Activated CD8-positive, alpha-beta memory T cell treated with anti-CD3 and anti-CD28 coated beads, Interleukin-2, amount 50 U/mL, for 1 hour (primary cell): ENCODE data around the gene FIBCD1.

Experiments used
- DNase-seq: peaks from one replicate; pipeline ENCODE4 v3.0.0-alpha.2; 2020; ENCODE audit errors: extremely low read depth

The FIBCD1 gene

DNA sequence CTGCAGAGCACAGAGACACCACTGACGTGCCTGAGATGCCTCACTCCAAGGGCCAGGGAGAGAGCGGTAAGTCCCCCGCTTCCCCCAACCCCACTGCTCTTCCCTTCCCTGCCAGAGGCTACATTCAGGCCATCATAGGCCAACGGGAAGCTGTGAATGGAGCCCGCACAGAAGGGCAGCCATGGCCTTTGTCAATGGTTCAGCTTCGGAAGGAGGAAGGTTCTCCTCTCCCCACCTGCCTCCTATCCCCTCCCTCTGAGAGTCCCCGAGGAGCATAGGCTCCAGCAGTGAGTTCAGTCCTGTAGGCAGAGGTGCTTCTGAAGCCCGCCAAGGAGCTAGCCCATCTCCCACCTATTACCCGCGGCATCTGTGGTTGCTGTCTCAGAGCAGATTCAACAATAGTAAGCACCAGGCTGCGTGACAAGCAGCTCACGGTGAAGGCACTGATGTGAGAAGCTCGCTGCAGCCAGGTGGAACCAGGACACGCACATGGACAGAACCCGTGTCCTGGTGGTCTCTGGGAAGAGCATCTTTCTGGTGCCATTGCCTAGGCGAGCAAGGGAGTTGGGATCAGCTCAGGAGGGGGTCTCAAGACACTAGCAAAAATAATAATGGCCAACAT is 58.3 kb downstream of the FIBCD1 start:
- DNase-seq, result no peak

DNA sequence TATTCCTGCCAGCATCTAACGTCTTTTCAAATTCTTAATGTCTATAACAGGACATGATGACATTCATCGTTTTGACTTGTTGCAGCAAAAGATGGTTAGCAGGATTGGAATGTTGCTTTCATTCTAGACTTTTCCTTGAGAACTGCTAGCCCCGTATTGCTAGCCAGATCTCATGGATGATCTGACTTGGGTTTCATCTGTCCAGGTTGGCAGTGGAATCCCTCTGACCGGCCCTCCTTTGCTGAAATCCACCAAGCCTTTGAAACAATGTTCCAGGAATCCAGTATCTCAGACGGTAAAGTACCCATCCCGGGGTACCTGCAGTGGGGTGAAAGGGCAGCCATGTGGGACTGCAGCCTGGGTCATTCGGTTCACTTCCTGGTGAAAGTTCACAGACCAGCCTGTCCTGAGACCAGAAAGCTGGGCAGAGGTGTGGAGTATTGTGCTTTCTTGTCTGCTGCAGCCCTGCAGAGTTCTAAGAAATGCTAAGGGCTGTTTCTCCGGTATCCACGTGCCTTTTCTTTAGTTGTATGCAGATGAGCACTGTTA is 59.1 kb downstream of the FIBCD1 start:
- no peak for DNase-seq

DNA sequence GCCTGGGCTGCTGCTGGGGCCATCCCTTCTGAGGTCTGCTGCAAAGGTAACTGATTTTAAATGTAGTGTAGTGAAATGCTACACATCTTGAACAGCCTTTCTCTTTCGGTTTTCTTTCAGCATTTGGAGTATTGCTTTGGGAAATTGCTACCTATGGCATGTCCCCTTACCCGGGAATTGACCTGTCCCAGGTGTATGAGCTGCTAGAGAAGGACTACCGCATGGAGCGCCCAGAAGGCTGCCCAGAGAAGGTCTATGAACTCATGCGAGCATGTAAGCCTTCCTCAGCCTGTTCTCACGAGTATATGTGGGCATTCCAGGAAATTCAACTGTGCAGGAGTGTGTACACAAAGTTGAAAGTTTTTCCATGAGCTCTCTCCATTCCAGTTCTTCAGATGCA is 60.8 kb downstream of the FIBCD1 start:
- DNase-seq, result no peak

DNA sequence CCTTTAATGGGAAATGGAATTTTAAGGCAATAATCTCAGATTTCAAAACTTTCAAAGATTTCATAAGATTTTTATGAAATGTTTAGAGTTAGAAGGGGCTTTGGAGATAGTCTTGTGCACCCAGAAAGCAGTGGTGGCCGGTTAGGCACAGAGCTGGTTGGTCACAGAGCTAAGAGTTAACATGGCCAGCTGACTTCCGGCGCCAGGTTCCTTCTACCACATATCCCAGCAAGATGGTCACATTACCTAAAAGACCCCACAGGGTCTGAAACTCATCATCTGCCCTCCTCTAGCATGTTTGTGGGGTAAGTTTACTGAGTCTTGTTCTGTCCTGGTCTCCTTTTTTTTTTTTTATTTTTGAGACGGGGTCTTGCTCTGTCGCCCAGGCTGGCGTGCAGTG is 61.7 kb downstream of the FIBCD1 start:
- no peak for DNase-seq

DNA sequence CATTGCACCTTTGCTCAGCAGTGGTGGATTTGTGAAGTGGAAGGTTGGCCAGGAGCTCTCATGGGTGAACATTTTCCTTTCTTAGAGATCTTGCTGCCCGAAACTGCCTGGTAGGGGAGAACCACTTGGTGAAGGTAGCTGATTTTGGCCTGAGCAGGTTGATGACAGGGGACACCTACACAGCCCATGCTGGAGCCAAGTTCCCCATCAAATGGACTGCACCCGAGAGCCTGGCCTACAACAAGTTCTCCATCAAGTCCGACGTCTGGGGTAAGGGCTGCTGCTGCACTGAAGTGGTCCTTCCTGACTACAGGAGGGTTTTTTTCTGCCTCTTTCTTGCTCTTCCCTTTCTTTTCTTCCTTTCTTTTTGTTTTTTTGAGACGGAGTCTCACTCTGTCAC is 64.3 kb downstream of the FIBCD1 start:
- no peak for DNase-seq

DNA sequence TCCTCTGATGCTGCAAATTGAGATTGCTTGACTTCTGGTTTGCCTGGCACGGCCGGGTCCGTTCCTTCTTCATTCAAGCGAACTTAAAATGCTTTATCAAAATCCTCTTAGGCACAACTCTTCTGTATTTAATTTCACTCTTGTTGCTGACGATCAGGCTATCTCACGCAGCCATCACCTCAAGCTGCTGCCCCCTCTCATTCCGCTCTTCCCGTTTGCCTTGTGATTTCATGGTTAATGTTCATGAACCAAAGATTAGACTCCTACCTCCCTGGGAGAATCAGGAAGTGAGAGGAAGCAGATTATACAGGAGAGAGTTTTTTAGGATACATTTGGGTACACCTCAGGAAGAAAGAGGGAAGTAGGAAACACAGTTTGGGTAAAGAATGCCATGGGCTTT is 65.1 kb downstream of the FIBCD1 start:
- DNase-seq, result no peak

DNA sequence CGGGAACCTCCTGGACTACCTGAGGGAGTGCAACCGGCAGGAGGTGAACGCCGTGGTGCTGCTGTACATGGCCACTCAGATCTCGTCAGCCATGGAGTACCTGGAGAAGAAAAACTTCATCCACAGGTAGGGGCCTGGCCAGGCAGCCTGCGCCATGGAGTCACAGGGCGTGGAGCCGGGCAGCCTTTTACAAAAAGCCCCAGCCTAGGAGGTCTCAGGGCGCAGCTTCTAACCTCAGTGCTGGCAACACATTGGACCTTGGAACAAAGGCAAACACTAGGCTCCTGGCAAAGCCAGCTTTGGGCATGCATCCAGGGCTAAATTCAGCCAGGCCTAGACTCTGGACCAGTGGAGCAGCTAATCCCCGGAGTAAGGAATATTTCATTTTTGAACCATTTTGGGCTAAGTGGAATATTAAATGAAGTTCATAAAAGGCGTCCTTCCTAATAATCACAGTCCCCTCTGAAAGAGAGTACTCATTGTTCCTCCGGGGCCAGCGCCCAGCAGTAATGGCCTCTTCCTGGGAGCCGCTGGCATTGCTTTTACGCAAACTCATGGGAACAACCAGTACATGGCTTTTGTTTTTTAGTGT is 66.0 kb downstream of the FIBCD1 start:
- no peak for DNase-seq

DNA sequence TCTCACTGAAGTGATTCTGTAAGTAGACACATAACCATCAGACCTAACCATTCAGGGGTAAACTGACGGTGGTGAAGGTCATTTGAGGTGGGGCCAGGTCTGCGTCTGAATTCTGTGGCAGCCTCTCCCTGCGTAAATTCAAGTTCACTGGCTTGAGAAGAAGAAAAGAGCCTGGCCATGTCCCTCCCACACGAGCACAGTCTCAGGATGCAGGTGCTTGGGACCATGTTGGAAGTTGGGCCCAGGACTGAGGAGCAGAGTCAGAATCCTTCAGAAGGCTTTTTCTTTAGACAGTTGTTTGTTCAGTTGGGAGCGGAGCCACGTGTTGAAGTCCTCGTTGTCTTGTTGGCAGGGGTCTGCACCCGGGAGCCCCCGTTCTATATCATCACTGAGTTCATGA is 66.5 kb downstream of the FIBCD1 start:
- DNase-seq, result no peak

DNA sequence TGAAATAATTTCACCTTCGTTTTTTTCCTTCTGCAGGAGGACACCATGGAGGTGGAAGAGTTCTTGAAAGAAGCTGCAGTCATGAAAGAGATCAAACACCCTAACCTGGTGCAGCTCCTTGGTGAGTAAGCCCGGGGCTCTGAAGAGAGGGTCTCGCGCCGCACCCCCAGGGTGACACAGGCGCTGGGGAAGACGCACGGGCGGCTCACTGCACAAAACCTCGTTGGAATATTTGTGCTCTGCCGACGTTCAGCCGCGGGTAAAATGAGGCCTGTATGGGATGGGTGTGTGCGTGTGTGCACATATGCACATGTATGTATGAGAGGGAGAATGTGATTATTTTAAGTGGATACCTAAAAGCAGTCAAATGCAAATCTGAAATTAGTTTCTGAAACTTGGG is 67.0 kb downstream of the FIBCD1 start:
- DNase-seq, result no peak

DNA sequence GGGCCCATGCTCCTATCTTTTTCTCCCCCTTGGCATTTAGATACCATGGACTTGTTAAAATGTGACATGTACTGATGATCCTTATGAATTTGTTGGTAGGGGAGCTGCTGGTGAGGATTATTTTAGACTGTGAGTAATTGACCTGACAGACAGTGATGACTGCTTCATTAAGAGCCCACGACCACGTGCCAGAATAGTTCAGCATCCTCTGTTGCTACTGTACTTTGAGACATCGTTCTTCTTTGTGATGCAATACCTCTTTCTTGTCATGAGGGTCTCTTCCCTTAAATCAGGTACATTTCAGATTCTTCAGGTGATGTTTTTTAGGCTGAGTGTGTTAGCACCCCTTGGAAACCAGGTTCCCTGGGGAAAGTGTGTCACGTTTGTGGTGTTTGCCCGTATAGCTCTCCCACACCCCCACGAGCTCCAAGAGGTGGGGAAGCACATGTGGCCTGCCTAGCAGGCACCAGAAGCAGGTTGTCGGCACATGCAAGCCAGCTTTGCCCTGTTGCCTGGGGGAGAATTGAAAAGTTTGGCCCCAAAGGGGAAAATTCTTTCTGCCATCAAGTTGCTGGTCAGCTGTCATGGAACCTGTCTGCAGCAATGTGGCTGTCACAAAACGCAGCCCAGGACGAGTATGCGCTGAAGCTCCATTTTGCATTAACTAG is 67.5 kb downstream of the FIBCD1 start:
- no peak for DNase-seq

DNA sequence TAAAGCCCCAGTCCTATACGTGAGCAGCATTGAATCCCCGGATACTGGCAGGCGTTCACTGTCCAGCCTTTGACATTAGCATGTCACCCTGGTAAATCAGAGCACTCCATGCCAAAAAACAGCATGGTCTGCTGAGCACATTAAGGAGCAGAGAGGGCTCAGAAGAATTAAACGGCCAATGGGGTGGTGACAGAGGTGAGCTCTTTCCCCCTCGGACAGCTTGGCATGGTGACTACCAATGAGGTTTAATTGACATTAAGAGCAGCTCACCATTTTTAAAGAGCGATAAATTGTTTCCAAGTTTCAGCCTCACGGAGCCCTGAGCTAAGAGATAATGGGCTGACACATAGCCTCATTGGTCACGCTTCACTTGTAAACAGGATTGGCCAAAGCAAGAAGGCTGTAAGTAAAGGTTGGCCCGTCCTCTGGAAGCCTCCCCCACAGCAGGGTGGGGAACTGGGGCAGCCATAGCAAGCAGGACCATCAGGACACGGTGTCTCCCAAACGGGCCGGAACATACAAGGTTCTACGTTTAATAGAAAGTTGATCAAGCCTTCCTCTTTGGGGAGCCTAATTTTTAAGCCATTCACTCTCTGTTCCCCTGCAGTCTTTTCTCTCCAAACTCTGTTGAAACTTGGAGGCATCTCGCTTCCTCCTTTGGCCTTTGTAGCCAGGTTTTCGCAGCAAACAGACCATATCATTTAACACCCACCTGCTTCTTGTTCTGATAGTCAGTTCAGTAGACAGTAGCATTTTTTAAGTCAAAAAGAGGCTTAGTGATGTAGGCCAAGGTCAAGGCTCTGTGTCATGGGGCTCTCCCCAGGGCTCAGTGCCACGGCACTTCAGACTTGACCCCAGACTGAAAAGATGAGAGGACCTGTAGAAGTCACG is 68.3 kb downstream of the FIBCD1 start:
- no peak for DNase-seq

DNA sequence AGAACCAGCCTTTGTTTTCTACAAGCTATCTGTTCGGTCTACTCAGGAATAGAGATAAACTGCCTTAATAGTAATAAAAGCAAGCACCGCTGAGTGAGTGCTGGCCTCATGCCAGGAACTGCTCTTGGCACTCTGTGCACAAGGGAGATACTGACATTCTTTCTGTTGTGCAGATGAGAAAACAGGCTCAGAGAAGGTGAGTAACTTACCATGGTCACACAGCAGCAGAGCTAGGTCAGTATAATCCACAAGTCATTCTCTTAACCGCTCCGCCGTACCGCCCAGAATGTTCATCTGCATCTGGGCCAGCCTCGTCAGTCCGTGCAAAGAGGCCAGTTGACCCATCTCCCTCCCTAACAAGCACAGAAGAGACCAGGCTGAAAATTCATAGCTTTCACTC is 69.8 kb downstream of the FIBCD1 start:
- no peak for DNase-seq

DNA sequence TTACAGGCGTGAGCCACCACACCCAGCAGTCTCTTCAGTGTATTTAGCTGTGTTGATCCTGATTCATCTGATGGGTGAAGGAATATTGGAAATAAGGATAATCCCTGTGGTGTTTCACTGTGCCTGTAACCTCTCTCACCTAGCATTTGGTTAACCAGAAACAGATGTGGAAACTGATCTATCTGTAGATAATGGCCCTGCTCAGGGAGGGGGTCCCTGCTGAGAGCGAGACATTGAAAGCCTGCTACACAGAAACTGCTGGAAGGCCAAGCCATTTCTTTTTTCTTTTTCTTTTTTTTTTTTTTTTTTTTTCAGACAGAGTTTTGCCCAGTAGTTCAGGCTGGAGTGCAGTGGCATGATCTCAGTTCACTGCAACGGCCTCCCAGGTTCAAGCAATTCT is 70.8 kb downstream of the FIBCD1 start:
- DNase-seq, result no peak

DNA sequence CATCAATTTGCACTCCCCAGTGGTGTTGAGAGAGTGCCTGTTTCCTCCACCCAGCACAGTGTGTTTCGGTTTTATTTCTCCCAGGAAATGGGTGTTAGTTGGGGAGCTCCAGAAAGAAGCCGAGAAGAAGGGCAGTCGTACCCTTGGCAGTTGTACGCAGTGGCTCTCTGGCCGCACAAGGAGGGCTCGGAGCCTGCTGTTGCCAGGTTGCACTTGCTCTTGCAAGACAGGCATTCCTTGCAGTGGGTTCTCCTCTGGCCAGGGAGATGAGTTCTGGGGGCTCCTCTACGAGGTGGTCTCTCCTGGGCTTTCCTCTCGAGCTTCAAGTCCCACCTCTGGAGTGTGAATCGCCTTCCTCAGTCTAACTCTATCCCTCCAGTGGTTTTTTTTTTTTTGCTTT is 71.5 kb downstream of the FIBCD1 start:
- no peak for DNase-seq

DNA sequence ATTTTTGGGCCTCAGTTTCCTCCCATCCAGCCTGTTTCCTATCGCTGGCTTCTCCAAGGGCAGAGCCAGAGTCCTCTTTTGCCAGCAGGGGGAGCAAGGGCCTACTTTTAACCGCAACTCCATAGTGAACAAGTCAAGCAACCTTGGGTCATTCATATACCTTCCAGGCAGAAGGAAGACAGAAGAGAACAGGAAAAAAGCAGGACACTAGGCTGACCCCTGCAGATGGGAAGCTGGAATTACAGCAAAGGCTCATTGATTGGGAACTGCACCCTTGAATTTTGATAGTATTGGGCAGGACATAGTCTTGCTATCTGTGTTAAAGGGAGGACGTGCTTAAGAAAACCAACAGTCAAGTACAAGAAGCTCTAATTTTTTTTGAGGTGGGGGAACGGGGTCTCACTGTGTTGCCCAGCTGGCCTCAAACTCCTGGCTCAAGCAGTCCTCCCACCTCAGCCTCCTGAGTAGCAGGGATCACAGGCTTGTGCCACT is 72.5 kb downstream of the FIBCD1 start:
- no peak for DNase-seq

DNA sequence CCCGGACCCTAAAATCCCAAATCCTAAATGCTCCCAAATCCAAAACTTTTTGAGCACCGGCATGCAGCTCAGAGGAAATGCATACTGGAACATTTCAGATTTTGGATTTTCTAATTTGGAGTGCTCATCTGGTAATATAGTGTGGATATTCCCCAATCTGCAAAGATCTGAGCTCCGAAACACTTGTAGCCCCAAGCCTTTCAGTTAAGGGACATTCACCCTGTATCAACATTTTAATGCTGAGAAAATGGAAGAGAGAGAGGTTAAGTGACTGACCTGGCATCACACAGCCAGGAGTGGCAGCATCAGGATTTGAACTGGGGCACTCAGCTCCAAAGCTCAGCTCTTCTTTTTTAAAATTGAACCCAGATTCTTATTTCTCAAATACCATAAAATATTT is 73.1 kb downstream of the FIBCD1 start:
- no peak for DNase-seq

DNA sequence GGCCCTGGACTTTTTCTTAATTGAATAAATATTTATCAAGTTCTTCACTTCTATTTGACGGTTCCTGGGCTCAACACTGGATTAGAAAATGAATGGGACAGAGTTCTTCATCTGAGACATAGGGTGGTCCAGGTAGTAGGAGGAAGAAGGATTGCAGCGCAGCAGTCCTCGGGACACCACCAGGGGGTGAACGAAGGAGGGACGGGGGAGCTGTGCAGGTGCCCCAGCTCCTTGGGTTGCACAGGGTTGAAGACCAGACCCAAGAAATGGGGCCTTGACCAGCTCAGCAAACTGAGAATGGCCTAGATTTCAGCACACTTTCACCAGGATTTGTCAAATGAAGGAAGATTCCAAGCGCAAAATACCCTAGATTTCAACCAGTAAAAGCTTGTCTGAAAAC is 74.5 kb downstream of the FIBCD1 start:
- DNase-seq, result no peak

DNA sequence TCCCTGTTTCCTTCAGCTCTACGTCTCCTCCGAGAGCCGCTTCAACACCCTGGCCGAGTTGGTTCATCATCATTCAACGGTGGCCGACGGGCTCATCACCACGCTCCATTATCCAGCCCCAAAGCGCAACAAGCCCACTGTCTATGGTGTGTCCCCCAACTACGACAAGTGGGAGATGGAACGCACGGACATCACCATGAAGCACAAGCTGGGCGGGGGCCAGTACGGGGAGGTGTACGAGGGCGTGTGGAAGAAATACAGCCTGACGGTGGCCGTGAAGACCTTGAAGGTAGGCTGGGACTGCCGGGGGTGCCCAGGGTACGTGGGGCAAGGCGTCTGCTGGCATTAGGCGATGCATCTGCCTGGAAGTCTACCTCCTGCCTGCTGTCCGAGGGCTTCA is 76.3 kb downstream of the FIBCD1 start:
- no peak for DNase-seq

DNA sequence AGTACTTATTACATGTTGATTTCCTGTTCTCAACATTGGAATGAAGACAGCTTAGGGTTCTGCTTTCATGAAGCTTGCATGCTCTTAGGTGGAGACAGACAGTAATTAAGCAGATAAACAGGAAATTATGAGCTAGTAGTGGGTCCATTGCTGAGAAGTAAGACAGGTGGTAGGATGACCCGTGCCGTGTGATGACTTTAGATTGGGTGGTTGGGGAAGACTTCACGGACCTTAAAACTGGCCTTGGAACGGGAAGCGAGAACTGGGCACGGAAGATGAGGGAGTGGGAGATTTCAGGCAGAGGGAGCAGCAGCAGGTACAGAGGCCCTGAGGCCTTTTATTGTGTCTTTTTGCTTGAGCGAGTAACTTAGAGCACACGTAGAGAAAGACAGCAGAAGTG is 76.8 kb downstream of the FIBCD1 start:
- no peak for DNase-seq

DNA sequence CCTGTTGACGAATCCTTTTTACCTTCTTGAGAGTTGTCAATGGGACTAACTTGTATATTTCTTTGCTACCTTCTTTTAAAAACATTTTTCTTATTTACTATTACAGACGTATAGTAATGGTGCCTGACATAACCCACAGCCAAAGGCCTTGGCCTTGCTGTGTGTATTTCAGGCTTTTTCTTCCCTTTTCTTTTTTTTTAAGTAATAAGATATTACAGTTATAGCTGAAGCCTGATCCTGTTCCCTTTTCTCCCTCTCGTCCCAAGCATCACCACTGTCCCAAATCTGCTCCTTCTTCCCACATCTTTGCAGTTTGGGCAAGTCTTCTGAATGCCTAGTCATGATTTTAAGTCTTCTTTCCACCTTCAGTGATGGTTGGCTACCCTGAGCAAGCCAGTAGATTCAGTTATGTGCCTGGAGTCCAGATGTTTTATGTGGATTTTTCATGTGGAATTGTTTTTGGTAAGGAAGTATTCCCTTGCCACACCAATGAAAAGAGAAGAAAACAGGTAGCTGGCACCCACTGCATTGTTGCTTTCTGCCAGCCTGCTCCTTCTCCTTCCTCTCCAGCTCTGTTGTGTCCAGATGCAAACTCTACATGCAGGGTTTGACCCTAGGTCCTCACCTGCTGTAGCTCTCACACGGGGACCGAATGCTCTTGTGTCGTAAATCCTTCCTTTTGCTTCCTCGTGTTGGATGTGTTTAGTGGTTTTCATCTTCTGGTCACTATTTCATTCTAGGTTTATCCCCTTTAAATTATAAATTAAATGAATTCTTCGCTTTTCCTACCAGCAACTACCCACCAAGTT is 77.5 kb downstream of the FIBCD1 start:
- no peak for DNase-seq
